Mononuclear cell (primary cell): Measurements from ENCODE around the gene CHST1. TPM values are rescaled to one million over a fixed set of nuclear protein-coding genes. Genes with fewer than 3 reads are reported as not detected.

Source experiments
- H3K27me3 ChIP-seq: 2 replicates; pipeline ENCODE4 v1.6.0; 2011; ENCODE audit warnings: low read length, control low read depth; ENCODE audit not compliant: insufficient read depth
- H3K4me1 ChIP-seq: 2 replicates; pipeline ENCODE4 v1.5.1; 2011; ENCODE audit warnings: mild to moderate bottlenecking, low read length, control low read depth; ENCODE audit not compliant: insufficient read depth
- H3K4me3 ChIP-seq: 2 replicates; pipeline ENCODE4 v1.5.1; 2011; ENCODE audit warnings: mild to moderate bottlenecking, low read length, moderate library complexity
- H3K9me3 ChIP-seq: 2 replicates; pipeline ENCODE4 v1.5.1; 2011; ENCODE audit warnings: low read depth, mild to moderate bottlenecking, control low read depth, low read length
- total RNA-seq: library from RNA; depleted of rRNA; stranded (reverse); fragments of >200 nt; gene quantifications from one replicate; pipeline ENCODE4 v1.2.3, GENCODE V29; 2012

CHST1 gene
- total RNA-seq, 1 donor = not detected

DNA sequence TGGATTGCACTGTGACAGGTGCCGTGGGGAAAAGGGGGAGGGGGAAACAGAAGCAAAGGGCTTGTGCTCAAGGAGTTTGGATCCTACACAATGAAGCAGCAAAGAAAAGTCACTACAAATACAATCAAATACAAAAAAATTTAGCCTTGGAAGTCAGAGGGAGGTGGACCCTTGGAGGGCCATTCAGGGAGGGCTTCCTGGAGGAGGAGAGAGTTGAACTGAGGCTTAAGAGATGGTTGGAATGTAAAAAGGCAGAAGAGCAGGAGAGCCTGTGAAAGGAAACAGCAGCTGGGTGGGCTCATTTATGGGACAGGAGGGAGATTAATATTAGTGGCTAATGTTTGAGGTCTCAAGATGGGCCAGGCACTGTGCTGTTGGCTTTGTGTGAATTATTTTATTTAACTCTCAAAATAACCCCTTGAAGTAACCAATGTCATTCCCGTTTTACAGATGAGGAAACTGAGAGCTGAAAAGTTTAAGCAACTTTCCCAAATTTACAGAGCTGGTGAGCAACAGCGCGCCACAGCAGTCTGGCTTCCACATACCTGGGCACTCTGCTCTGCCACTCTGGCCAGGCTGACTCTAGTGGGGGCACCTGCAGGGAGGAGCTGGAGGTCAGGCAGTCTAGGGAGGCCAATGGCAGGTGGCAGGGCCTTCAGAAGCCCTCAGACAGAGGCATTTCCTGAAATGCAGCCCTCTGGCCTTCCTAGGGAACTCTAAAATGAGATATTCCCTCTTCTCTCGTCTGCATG, 2.7 kb upstream of the CHST1 start:
- Histone ChIP-seq H3K4me1 (peaks cover 3% of the 10 kb centered on the region), H3K4me3 (no peak overlapping the region), H3K9me3 (no peaks in the 10 kb centered on the region), H3K27me3 (peaks cover 32% of the 10 kb centered on the region)

DNA sequence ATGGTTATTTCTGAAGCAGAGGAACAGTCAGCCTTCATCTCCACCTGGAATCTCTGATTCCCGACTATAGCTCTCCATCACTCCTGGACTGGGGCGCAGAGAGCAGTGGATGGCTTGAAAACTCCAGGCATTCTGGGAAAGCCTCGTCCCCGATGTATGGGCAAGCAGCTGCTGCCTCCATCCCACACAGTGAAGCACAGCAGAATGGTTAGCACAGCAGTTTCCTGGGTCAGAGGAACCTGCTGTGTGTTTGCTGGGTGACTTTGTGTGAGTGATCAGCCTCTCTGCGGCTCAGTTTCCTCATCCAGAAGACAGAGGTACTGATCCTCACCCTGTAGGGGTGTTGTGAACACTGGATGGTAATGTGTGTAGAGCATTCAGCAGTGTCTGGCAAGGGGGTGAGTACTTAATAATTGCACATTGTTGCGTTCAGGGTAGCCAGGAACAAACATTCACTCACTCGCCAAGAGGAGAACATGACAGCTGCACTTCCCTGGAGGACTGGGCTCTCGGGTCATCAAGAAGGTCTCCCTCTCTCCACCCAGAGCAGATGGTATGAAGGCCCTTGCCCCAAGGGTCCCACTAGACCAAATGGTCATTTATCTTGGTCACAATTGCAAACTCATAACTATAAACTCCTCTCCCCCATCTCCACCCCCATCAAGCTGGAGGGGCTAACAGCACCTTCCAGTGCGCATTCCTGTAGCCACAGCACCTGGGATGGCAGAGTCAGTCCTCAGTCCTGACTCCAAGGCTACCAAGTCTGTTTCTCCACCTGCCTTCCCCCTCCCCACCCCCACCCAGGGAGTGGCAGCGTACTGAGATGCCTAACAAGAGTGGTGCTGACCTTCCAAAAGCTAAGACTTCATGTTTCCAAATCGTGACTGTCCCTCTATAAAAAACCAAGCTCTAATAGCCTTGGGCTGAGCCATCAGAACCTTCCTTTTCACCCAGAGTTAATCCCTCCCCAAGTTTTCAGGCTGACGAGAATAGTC, 1.5 kb upstream of the CHST1 start:
- H3K27me3 ChIP-seq = peaks cover 44% of the 10 kb centered on the region
- H3K9me3 ChIP-seq = no peaks in the 10 kb centered on the region
- no peak overlapping the region for H3K4me3 ChIP-seq
- H3K4me1 ChIP-seq = peaks cover 3% of the 10 kb centered on the region

DNA sequence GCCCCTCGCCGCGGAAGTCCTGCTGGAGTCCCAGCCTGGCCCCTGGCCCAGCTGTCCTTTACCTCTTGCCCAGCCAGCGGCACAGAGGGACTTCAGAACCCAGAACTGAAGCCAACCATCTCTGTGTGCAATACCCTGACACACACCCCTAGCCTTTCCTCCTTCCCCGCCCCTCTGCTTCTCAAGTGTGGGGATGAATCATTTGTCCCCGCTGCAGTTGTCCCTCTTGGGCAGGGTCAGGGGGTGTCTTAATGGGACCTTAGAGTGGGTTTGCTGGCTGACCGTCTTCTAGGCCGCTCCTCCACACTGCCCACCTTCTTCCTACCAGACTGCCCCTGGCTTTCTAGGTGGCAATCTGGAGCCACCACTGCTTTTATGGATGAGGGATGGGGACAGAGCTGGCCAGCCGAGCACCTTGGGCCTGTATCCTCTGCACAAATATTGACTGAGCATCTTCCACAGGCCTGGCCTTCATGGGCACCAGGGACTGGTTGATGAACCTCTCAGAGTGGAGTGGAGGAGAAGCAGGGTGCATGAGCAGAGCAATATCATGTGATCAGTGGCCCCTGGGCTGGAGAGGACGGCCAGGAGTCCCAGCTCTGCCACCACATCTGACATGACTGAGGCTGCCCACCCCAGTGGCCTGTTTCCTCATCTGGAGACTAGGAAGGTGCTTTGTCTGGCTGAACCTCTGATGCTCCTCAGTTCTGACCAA, 668 bp upstream of the CHST1 start:
- H3K9me3 ChIP-seq = no peaks in the 10 kb centered on the region
- H3K4me1 ChIP-seq = peaks cover 3% of the 10 kb centered on the region
- peaks cover 49% of the 10 kb centered on the region for H3K27me3 ChIP-seq

DNA sequence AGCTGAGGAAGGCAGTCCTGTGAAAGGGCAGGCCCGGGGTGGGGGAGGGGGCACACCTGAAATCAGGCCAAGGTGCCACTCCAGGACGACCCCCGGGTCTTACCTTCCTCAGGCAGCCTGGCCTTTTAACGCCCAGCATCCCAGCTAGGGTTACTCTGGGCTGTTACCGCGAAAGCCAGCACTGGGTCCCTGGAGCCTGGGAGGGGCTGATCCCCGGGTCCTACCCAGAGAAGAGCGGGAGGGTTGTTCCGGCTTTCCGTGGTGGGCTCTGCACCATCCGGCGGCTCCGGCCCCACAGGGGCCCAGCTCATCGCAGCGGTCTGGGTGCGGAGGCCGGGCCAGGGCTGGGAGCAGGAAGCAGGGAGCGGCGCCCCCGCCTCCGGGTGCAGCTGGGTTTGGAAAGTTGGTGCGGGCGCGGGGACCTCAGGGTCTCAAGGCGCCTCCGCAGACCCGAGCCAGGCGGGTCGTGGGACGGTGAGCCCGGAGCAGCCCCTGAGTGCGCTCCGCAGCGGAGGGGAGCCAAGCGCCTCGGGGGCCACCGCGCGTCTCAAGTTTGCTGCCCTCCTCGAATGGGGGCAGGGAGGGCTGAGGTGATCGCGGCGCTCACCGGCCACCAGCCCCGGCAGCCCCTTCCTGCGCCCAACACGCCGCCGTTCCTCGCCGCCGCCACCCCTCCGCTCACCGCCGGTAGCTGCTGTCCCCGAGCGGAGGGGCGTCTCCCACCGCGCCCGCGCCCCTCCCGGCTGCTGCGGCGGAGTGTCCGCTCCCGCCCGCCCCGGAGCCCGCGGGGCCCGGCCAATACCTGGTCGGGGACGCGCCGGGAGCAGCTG, 831 bp downstream of the CHST1 start:
- Histone ChIP-seq H3K9me3 (no peaks in the 10 kb centered on the region), H3K4me1 (peaks cover 3% of the 10 kb centered on the region), H3K27me3 (peaks cover 53% of the 10 kb centered on the region), H3K4me3 (no peak overlapping the region)

More for the DNA sequence above, 668 bp upstream of the CHST1 start:
- no peak overlapping the region for H3K4me3 ChIP-seq

DNA sequence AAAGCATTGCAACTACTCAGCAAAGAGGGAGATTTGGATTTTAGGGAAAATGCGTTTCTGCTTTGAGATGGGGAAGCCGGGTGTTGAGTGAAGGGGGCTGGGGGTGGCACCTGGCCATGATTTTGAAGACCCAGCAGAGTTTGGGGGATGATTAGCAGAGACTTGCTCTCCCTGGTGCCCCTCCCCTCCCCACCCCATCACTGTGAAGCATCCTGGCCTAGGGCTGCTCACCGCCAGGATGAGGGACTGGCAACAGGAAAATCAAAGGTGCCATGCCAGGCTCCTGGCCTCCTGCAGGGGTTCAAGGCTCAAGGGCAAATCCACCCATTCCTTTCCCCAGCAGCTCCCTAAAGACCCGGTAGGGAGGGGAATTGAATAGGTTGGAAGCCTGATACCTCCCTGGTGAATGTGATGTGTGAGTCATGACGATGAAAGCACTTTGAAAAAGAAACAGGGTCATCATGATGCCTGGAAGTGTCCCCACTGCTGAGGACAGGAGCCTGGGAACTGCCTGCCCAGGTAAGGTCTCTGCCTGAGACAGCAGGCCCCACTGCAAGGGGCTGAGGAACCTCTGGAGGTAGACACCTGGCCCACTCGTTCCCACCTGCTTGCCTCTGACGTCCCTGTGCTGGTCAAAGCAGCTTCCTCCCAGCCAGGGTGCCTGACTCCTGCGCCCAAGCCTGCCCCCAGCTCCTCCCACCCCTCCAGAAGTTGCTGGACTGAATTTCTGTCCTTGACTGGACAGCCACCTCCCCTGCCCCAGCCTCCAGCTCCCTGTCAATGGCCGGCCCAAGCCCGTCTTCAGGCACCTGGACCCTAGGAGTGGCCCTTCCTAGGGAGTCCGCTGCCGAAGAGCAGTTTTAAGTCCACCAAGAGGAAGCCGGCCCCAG, 1.7 kb downstream of the CHST1 start:
- H3K27me3 ChIP-seq = peaks cover 62% of the 10 kb centered on the region
- H3K4me1 ChIP-seq = peaks cover 3% of the 10 kb centered on the region
- no peak overlapping the region for H3K4me3 ChIP-seq
- no peaks in the 10 kb centered on the region for H3K9me3 ChIP-seq

DNA sequence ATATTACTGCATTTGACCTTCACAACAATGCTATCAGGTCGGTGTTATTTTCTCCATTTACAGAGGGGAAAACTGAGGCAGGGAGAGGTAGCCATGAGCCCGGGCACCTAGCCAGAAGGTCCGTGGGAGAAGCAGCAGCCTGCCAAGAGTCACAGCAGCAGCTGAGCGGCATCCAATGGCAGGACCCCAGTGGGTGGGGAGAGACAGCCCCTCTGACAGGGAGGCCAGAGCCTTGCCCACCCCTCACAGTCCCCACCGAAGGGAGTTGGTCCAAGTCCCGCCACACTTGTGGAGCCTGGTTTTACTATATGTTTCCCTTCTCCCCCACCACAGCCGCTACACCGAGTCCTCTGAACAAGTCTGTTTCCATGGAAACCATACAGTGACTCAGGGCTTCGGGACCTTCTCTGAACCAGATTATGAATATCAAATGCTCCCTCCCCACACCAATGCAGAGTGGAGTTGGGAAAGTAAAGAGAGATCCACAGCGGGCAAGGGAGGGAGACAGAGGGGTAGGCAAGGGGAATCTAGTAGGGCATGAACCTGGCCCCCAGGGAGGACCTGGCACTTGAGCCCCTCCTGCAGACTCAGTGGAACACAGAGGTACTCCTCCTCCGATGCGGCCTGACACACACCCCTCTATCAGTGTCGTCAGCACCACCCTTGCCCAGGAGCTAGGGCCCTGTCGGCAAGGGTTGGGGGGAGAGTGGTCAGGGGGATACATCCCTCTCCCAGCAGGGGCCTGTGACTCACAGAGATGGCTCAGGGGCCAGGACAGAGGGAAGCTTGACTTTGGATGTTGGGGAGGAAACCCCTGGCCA, 2.5 kb downstream of the CHST1 start:
- no peak overlapping the region for H3K4me3 ChIP-seq
- peaks cover 3% of the 10 kb centered on the region for H3K4me1 ChIP-seq
- no peaks in the 10 kb centered on the region for H3K9me3 ChIP-seq
- H3K27me3 ChIP-seq = peaks cover 62% of the 10 kb centered on the region

DNA sequence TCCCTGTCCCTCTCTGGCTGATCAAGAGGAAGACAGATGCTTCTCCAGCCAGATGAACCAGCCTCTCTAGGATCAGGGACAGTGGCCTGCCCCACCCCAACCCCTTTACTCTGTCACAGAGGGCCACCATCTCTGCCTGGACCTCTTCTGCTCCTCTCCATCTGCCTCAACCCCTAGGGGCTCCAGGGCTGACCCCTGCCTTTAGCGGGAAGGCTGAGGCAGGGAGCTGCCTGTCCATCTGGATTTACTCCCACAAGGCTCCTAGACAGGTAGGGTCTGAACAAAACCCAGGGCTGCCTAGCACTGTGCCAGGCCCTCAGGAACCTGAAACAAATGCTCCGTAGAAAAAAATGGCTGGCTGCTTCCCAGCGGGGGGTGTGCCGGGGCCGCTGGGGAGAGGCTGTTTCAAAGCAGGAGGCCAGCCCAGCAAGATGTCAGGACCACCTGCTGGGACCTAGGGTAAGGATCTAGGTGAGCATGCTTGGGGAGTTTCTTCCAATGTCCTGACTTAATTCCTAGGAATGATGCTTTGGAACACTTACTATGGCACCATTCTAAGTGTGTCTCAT, 3.2 kb downstream of the CHST1 start:
- Histone ChIP-seq H3K9me3 (no peaks in the 10 kb centered on the region), H3K4me3 (no peak overlapping the region), H3K27me3 (peaks cover 61% of the 10 kb centered on the region), H3K4me1 (peaks cover 3% of the 10 kb centered on the region)

DNA sequence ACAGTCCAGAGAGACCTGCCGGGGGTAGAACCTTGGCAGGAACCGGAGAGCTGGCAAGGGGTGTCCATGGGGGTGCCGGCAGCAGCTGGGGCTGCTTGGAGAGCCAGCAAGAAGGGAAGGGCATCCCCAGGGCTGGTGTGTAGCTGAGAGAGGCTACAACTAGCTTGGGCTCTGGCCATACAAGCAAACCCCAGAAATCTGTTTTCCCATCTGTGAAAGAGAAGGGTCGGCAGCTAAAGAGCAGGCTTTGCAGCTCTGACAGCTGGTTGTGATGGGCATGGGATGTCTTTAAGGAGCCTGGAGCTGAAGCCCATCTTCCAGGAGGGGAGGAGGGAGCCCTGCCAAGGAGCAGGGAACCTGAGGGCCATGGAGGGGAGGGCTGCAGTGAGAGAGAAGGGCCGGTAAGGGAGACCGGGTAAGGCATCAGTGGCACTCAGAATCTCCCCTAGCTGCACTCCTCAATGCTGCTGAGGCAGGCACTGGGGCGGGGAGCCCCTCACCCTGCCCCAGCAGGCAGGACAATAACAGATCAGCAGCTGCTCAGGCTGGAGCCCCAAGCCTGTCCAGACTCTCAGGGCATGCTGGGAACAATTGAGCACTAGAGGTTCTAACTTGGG, 3.9 kb downstream of the CHST1 start:
- Histone ChIP-seq H3K4me3 (no peak overlapping the region), H3K9me3 (no peaks in the 10 kb centered on the region), H3K27me3 (peaks cover 54% of the 10 kb centered on the region), H3K4me1 (peaks cover 3% of the 10 kb centered on the region)

DNA sequence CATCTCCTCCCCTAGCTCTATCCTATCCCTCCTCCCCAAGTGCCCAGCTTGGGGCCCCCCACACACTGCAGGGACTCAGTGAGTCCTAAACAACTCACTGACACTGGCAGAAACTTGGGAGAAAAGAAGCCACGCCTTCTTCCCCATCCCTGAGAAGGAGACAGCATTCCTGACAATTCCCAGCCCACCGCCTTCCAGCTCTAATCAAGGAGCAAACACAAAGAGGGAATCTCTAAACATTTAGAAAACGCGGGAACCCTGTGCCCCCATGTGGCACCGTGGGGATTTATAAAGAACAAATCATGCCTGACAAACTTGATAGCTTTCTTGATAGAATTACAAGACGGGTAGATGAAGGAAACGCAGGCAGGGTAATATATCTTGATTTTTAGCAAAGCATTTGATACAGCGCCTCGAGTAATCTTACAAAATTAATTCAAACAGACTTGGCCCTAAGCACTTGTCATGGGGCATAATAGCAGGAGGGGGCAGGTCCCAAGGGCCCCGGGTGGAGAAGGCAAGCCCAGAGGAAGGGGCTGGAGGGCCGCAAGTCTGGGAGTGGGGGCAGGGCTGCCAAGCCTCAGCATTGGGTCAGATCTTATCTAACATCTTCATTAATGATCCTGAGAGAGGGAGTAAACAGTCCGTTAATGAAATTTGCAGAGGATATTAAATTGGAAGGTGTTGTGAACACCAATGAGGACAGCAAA, 4.5 kb downstream of the CHST1 start:
- H3K4me3 ChIP-seq = no peak overlapping the region
- H3K9me3 ChIP-seq = no peaks in the 10 kb centered on the region
- H3K27me3 ChIP-seq = peaks cover 48% of the 10 kb centered on the region
- H3K4me1 ChIP-seq = peaks cover 3% of the 10 kb centered on the region

DNA sequence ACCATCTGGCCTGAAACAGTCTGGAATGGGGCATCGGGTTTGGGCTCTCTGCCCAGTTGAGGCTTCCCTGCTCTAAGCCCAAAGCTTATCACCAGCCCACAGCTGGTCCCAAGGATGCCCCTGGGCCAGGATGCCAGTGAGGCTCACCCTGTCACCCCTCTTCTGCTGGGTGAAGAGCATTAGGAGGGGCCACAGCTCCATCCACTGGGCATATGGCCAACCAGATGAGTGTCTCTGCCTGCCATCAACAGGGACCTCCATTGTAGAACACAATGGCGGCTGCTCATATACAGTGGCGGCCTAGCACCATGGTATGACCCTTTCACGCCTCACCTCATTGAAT, 5.6 kb downstream of the CHST1 start:
- H3K4me1 ChIP-seq = peaks cover 3% of the 10 kb centered on the region
- H3K4me3 ChIP-seq = no peak overlapping the region
- no peaks in the 10 kb centered on the region for H3K9me3 ChIP-seq
- H3K27me3 ChIP-seq = peaks cover 46% of the 10 kb centered on the region

DNA sequence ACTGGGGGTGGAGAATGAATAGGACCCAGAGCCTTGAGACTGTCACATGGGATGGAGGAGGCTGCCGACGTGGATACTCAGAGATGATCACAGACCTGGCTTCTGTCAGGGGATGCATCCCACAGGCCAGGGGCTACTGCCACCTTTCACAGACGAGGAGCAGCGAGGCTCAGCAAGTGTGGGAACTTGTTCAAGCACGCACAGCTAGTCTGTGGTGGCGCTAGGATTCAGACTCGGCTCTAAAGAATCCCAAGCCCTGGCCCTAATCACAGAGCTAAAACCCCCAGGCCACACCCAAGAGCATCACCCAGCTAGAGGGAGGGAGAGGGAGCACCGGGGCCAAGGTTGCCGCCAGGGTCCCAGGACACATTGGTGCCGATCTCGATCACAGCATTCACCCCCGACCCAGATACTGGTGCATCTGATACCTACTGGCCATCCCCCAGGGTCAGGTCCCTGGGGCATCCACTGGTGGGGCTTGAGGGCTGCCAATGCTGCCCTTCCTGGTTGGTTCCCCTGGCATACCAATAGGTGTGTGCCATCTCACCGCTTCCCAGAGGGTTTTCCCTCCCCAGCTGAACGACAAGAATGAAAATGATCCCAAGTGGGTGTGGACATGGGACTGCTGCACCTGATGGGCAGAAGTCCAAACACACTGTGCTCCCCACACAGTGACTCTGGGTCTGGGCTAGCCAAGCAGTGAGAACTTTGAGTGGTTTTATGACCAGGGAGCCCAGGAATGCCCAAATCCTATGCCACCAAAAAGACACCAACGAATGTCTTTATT, 6.2 kb downstream of the CHST1 start:
- peaks cover 43% of the 10 kb centered on the region for H3K27me3 ChIP-seq
- no peaks in the 10 kb centered on the region for H3K4me1 ChIP-seq
- no peaks in the 10 kb centered on the region for H3K9me3 ChIP-seq
- H3K4me3 ChIP-seq = no peak overlapping the region
